Activated CD4-positive, CD25-positive, alpha-beta regulatory T cell treated with anti-CD3 and anti-CD28 coated beads, Interleukin-2, amount 50 U/mL, for 72 hours (primary cell): ENCODE results near the gene MIOX.

Experiments used
- DNase-seq: peaks from one replicate; pipeline ENCODE4 v3.0.0; 2021

Gene MIOX

GRCh38 chr22:50473855-50474671 is 12.6 kb upstream of the MIOX start:
- DNase-seq, result no peak

- peak; percentile 94 for DNase-seq
Observed at GRCh38 chr22:50474710-50475651, 11.7 kb upstream of the MIOX start, which contains the start of gene SBF1. Gene SBF1 (minus strand): TSS chr22:50475035. CDS start chr22:50474840, 195 bp downstream.

GRCh38 chr22:50475652-50476002 is 11.0 kb upstream of the MIOX start:
- DNase-seq, result no peak

- no peak for DNase-seq
Observed at GRCh38 chr22:50476868-50477267, 9.8 kb upstream of the MIOX start.

- DNase-seq, result no peak
Observed at GRCh38 chr22:50477923-50478322, 8.7 kb upstream of the MIOX start.

GRCh38 chr22:50479721-50480120 is 6.9 kb upstream of the MIOX start:
- DNase-seq, result no peak

- no peak for DNase-seq
Observed at GRCh38 chr22:50481045-50481439, 5.6 kb upstream of the MIOX start.

- peak; percentile 73 for DNase-seq
Observed at GRCh38 chr22:50481440-50482106, 5.1 kb upstream of the MIOX start, which contains the start of gene ADM2. Gene ADM2 (plus strand): TSS chr22:50481543. CDS start chr22:50481848, 305 bp downstream.

- no peak for DNase-seq
Observed at GRCh38 chr22:50482107-50483074, 4.3 kb upstream of the MIOX start.

- no peak for DNase-seq
Observed at GRCh38 chr22:50483106-50483505, 3.6 kb upstream of the MIOX start.

- DNase-seq, result no peak
Observed at GRCh38 chr22:50483556-50483955, 3.1 kb upstream of the MIOX start.

GRCh38 chr22:50483977-50484853 is 2.4 kb upstream of the MIOX start:
- DNase-seq, result no peak

GRCh38 chr22:50485221-50486131 is 1.2 kb upstream of the MIOX start:
- no peak for DNase-seq

GRCh38 chr22:50487290-50488005 is 789 bp downstream of the MIOX start:
- DNase-seq, result no peak

- no peak for DNase-seq
Observed at GRCh38 chr22:50488006-50488677, 1.5 kb downstream of the MIOX start.

- no peak for DNase-seq
Observed at GRCh38 chr22:50488886-50489285, 2.2 kb downstream of the MIOX start.

- DNase-seq, result no peak
Observed at GRCh38 chr22:50489363-50490243, 2.9 kb downstream of the MIOX start.
